ENCODE results near the gene AGBL1.

- TF ChIP-seq CTCF (IDR thresholded peaks at IDR 0.05) (no peak), POLR2A (IDR thresholded peaks at IDR 0.05) (no peak)
These were observed 826.1 kb downstream of the AGBL1 start for GRCh38 chr15:86905625-86906256.

Data from Peyer's patch (tissue), 4 donors.